ENCODE data around the gene RFTN2.
"Not testable (repeated sequence)": the region's sequence is repeated elsewhere in the genome, so short reads cannot be mapped to it uniquely, and the experiment has no call there.

RFTN2 gene

GRCh38 chr2:197674060-197674459 lies 1.3 kb downstream of the RFTN2 start:
- DNase-seq = no peak

GRCh38 chr2:197673606-197674005 lies 1.8 kb downstream of the RFTN2 start:
- no peak for DNase-seq

GRCh38 chr2:197673106-197673505 lies 2.3 kb downstream of the RFTN2 start:
- no peak for DNase-seq

- DNase-seq = no peak
These were observed 3.0 kb downstream of the RFTN2 start for GRCh38 chr2:197672371-197672893.

DNA sequence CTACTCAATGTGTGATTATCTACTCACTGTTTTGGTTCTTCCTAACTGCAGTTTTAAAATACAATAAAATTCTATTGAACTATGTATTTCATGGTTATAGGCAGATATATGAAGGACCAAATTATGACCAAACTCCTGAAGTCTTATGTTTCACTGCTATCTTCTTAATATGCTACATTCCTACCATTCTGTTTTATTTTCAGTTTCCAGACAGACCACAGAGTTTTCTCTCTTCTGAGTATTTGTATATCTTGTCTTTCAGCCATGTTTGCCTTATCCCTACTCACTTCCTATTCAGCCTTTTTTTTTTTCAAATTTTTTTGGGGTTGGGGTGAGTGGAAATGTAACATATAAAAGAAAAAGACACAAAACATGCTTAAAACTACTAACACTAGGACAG lies 6.3 kb downstream of the RFTN2 start:
- no peak for DNase-seq

- no peak for DNase-seq
These were observed 7.1 kb downstream of the RFTN2 start for GRCh38 chr2:197668296-197668695.

DNA sequence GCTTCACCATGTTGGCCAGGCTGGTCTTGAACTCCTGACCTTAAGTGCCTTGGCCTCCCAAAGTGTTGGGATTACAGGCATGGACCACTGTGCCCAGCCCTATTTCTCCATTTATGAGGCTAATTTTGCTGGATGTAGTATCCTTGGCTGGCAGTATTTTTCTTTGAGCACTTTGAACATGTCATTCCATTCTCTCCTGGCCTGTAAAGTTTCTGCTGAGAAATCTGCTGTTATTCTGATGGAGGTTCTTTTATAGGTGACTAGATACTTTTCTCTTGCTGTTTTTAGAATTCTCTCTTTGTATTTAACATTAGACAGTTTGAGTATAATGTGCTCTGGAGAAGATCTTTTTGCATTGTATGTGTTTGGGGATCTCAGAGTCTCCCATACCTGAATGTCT lies 9.1 kb downstream of the RFTN2 start:
- no peak for DNase-seq

DNA sequence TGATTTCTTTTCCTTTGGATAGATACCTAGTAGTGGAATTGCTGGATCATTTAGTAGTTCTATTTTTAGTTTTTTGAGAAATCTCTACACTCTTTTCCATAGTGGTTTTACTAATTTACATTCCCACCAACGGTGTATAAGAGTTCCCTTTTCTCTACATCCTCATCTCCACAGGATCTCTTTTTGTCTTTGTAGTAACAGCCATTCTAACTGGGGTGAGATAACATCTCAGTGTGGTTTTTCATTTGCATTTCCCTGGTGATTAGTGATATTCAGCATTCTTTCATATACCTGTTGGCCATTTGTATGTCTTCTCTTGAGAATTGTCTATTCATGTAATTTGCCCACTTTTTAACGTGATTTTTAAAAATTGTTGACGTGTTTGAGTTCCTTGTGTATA lies 13.8 kb downstream of the RFTN2 start:
- no peak for DNase-seq

- DNase-seq = no peak
These were observed 17.8 kb downstream of the RFTN2 start for GRCh38 chr2:197657562-197657961.

DNA sequence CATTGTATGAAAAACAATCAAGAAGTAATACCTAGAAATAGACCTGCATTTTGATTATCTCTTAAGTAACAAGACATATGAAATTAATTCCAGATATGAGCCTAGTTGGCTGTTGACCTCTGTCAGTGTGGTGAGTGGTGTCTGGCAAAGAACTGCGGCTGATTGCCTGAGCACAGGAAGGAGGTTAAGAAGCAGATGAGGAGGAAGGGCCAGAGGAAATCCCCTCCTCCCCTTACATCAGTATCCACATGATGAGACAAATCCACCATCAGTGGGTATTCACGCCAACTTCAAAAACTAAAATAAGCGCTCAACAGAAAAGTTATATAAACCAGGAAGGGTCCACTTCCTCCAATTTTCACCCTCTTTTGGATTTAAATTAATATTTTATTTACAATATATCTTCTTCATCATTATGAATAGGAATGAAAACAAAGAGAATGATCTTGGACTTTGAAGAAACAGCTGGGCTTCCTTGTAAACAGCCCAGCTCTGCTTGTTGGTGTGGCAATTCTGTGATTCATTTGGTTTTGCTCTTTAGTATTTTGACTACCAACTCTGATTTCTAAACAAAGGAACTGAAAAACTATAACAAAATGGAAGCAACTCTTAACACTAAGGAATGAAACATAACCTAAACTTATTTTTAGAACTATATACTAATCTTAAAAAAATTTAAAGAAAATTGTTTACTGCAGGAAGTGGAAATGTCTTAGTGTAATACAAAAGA lies 27.3 kb downstream of the RFTN2 start:
- DNase-seq = no peak

DNA sequence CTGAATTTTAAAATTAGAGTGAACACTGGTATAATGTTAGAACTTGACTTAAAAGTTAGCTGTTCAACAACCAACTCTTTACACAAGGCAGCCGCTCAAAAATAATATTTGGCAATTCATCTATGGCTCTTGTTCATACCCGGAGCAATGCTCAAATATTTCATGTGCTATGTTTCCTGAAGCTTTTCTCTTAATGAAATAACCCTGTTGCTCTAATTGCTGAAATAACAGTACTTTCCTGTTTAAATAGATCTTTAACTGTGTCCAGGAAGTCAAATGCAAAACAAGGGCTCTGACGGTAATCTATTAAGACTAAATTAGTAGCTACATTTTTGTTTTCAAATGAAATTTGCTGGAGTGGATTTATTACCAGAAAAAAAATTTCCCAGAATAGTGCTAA lies 33.7 kb downstream of the RFTN2 start:
- no peak for DNase-seq

- not testable (repeated sequence) for DNase-seq
These were observed 34.7 kb downstream of the RFTN2 start for GRCh38 chr2:197640571-197641122.

DNA sequence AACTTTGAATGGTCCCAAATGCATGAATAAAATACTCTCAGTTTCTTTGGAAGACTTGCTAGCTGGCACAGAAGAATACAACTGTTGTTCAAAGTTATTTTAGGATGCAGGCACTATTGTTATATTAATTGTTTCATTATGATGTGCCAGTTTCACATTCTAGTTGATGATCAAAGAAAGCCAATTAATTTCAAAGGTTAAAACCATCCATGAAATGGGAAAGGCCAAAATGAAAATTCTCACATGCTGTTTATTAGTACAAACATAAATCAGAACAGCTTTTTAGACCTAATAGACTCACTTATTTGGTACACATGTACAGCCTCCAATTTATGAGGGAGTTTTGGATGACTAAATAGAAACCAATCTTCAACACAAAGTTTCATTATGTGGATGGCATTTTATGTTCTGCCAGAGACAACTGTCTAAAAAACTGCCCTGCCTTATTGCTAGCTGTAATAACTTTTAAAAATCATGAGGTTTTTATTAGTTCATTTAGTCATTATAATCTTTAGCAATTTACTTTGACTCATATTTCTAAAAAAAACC lies 42.2 kb downstream of the RFTN2 start:
- no peak for DNase-seq

GRCh38 chr2:197628043-197628500 lies 47.3 kb downstream of the RFTN2 start:
- DNase-seq = no peak

DNA sequence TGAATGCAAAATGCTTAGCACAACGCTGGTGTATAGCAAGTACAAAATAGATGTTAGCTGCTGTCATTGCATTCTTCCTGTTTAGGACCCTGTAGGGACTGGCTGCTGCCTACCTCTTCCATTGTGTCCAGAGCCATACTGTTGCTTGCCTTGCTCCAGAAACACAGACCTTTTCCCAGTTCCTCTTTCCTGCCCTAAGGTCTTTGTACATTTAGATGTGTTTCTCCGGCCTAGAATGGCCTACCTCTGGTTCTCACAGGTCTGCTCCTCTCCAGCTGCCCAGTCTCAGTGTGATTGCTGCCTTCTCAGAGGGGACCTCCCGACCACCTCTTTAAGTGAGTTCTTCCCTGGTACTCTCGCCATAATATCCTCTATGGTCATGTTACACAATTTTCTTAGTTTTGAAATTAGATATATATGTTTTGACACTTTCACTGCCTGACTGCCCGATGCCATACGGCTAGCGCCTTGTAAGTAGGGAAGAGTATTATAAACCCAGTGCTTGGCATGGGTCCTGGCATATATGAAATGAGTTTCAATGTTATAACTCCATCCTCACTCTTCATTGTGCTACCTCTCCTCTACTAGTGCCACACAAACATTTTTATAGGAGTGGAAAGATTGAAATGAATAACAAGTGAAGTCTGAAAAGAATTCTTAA lies 48.3 kb downstream of the RFTN2 start:
- no peak for DNase-seq

DNA sequence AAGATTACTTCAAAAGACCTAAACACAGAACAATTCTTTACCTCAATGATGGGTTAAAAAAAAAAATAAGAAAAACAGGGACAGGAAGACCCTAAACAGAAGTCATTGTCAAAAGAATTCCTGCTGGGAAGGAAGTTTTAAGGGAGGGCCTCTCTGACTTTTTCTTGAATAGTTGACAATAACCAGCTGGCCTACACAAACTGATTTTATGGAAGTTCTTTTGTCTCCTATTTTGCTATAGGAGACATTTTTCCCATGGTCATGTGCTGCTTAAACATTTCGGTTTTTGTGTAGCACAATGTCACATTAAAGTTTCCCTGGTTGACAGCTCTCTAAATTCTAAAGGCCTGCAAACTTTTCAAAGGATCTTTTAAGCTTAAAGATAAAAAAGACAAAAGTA lies 55.3 kb downstream of the RFTN2 start:
- DNase-seq = no peak

GRCh38 chr2:197615016-197615652 lies 60.3 kb downstream of the RFTN2 start:
- DNase-seq = no peak

DNA sequence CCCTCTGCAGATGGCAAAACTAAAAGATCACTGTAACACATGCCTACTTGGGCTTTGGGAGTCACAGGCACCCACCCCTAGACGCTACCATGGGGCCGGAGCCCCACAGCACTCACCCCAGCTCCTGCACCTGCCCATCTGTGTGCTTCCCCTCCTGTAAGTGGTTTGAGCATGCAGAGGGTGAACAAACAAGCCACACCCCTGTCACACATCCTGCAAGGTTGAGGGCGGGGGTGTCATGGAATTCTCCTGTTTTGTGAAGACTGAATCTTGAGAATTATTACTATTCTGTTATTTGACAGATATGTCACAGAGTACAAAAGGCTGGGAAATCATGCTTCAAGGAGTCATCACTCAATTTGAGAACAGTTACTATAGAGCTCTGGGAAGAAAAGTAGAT lies 60.9 kb downstream of the RFTN2 start:
- no peak for DNase-seq

DNA sequence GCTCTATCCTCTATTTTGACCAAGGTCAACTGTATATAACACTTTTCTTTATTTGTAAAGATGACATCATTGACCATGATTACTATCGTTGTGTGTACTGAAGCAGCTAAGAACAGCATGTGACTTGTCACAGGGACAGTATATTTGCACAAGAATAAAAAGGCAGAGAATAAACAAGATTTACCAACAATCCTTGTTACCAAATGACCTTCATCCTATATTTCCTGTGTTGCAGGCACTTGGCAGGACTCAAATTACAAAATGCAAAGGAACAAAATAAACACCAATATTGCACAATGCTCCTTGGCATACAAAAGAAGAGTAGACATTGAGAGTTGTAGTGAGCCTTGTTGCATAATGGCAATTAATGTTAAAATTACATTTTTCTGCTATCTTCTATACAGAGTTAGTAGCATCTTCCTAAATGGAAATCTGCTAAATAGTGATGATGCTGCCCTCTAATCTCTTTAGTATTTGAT lies 61.8 kb downstream of the RFTN2 start:
- DNase-seq = no peak

DNA sequence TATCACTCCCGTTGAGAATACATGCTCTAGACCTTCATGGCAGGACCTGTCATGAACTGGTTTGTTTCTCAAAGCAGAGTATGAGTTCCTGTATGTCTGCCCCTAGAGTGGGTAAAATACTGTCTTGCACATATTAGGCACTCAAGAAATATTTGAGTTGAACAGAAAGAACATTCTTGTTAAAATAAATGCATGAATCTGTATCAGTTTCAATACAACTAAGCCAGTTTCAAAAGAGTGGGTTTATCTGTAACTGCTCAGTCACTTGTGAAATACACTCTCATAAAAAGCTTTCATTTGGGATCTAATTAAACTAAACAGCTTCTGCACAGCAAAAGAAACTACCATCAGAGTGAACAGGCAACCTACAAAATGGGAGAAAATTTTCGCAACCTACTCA lies 69.2 kb downstream of the RFTN2 start:
- DNase-seq = no peak

- DNase-seq = no peak
These were observed 71.1 kb downstream of the RFTN2 start for GRCh38 chr2:197604117-197604860.

GRCh38 chr2:197601726-197602125 lies 73.7 kb downstream of the RFTN2 start:
- no peak for DNase-seq

All from kidney glomerular epithelial cell (primary cell).